Activated naive CD4-positive, alpha-beta T cell treated with anti-CD3 and anti-CD28 coated beads, Interleukin-2, amount 10 ng/mL, durations not matched to agents 7 days and 5 days (primary cell): ENCODE results near the gene NTN4.

Source experiments
- CTCF ChIA-PET: fragments of 350-600 bp; sonication (Branson Sonifier 250); formaldehyde crosslinking; loops from one replicate; lab custom pipeline; 2021; ENCODE audit warnings: antibody characterized with exemption; lab: Charles Lee
- DNase-seq: peaks from one replicate; pipeline ENCODE4 v3.0.0-alpha.2; 2020
- H3K27ac Mint-ChIP-seq: one replicate; pipeline ENCODE4 v1.8.0; 2021; ENCODE audit warnings: mild to moderate bottlenecking, moderate library complexity, mixed read lengths
- H3K27me3 Mint-ChIP-seq: one replicate; pipeline ENCODE4 v1.8.0; 2021; ENCODE audit warnings: mild to moderate bottlenecking, mixed read lengths
- H3K36me3 Mint-ChIP-seq: one replicate; pipeline ENCODE4 v1.8.0; 2021; ENCODE audit warnings: mixed read lengths
- H3K4me1 Mint-ChIP-seq: one replicate; pipeline ENCODE4 v1.8.0; 2021; ENCODE audit warnings: mixed read lengths
- H3K4me3 Mint-ChIP-seq: one replicate; pipeline ENCODE4 v1.8.0; 2021; ENCODE audit warnings: mild to moderate bottlenecking, moderate library complexity, mixed read lengths
- H3K9me3 Mint-ChIP-seq: one replicate; pipeline ENCODE4 v1.8.0; 2021; ENCODE audit warnings: mixed read lengths

Gene NTN4

DNA sequence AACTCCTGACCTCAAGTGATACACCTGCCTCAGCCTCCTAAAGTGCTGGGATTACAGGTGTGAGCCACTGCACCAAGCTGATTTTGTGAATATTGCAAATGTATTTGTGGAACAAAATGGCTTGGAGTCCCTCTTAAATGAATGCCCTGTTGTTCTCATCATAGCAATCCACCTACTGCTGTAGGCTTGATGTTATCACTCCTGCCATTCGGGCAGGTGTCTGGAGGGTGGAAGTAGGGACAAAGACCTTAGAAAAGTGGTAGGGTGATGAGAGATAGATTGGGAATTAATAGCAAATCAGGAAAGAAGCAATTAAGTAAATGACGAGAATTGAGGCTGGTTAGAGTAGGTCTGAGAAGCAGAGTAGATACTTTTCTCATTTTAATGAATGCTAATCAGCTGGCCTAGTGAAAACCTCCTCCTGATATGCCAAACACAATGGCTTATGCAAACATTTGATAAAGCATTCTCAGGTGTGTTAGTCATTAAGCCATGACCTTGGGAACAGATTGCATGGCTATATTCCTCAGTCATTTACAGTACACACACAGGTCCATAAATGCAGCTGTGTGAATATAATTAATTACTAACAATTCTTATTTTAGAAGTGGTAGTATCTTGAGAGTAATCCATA, 178.8 kb downstream of the NTN4 start:
- H3K4me1 Mint-ChIP-seq, result no peaks in the 10 kb centered on the region
- CTCF ChIA-PET, result no interaction called here
- DNase-seq, result no peak

DNA sequence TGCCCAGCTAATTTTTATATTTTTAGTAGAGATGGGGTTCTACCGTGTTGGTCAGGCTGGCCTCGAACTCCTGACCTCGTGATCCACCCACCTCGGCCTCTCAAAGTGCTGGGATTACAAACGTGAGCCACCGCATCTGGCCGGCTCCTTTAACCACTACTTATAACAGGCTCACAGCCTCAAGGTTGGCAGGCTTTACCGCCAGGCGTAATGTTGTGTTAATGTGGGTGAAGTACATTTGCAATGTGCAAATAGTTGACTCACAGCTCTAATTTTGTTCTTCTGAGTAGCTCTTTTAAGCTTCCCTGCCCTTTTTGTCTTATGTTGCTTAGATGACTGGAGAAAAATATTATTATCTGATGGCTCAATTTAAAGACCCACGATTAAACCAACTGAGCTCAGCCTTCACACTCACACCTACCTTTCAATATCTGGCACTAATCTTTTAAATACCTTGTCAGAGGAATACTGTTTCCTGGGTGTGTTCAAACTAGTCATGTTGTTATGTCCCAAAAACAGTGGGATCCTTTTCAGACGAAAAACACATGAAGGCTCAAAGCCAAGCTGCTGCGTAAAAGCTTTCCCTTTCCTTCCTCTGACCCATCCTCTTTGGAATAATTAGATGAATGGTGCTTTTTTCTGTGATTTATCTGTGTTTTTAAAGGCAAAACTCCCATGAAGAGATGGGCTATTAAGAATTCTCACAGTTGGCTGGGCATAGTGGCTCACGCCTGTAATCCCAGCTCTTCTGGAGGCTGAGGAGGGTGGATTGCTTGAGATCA, 182.1 kb downstream of the NTN4 start:
- no peaks in the 10 kb centered on the region for H3K36me3 Mint-ChIP-seq
- no peak overlapping the region for H3K27ac Mint-ChIP-seq
- no peak for DNase-seq
- CTCF ChIA-PET, result no interaction called here
- no peaks in the 10 kb centered on the region for H3K9me3 Mint-ChIP-seq
- H3K4me3 Mint-ChIP-seq, result no peak overlapping the region
- no peaks in the 10 kb centered on the region for H3K4me1 Mint-ChIP-seq
- H3K27me3 Mint-ChIP-seq, result no peaks in the 10 kb centered on the region

More for the DNA sequence above, 178.8 kb downstream of the NTN4 start:
- no peaks in the 10 kb centered on the region for H3K27me3 Mint-ChIP-seq
- H3K9me3 Mint-ChIP-seq, result no peaks in the 10 kb centered on the region
- H3K4me3 Mint-ChIP-seq, result no peak overlapping the region
- H3K27ac Mint-ChIP-seq, result no peak overlapping the region
- H3K36me3 Mint-ChIP-seq, result no peaks in the 10 kb centered on the region
